Spleen (tissue), 7 donors: ENCODE measurements around the gene ST6GAL1.
A peak's percentile ranks its signal among the peaks of the same experiment; 100 is the strongest.

ENCODE experiments used
- CTCF ChIP-seq, 11 experiments: fragments of 200-600 bp in 7 of 11; fragments of 450-650 bp in 4 of 11; sonication (generic) in 4 of 11; IDR thresholded peaks in 8 of 11; conservative IDR thresholded peaks in 3 of 11; 1 replicate in 7 of 11; 2 replicates in 4 of 11; pipeline versions ENCODE4 v1.4.0 to v1.8.0; 2016 to 2021; ENCODE audit warnings: antibody characterized with exemption in 11 of 11, inconsistent platforms in 4 of 11, mild to moderate bottlenecking in 1 of 11
- POLR2A ChIP-seq, 3 donors: fragments of 450-650 bp; IDR thresholded peaks; one replicate each; pipeline ENCODE4 v1.5.1; 2017; ENCODE audit warnings: antibody characterized with exemption in 3 of 3, mild to moderate bottlenecking in 1 of 3
- POLR2AphosphoS5 ChIP-seq, 3 donors: sonication (generic); formaldehyde crosslinking; IDR thresholded peaks; one replicate each; pipeline ENCODE4 v1.5.1; 2017; ENCODE audit warnings: antibody characterized with exemption in 3 of 3
- donor health status: DM: no; HTN: no; CAD: no; lungs with moderate emphysema.
- donor health status: DM: no; HTN: no; CAD: no.
- donor health status: DM: no; HTN: no; CAD: no.

- peak in 1 of 3 donors; percentile 22 for TF ChIP-seq POLR2AphosphoS5 (IDR thresholded peaks at IDR 0.05)
- no peak for TF ChIP-seq CTCF (IDR thresholded peaks at IDR 0.05 in 8 of 11, conservative IDR thresholded peaks at IDR 0.05 in 3 of 11)
- no peak for TF ChIP-seq POLR2A (IDR thresholded peaks at IDR 0.05)
Observed at GRCh38 chr3:186998937-186999368, 68.6 kb downstream of the ST6GAL1 start.
